Activated B cell treated with CpG ODN at 0.5 μM for 24 hours (primary cell): ENCODE results near the gene ATG4A. TPM values are rescaled to one million over a fixed set of nuclear protein-coding genes. Genes with fewer than 3 reads are reported as not detected.

Experiments
- ATAC-seq: fragments of 200-7000 bp; cut with Tn5 transposase; one replicate; pipeline ENCODE4 v1.10.0; 2021; ENCODE audit warnings: low read depth, mild to moderate bottlenecking, moderate library complexity
- CTCF ChIA-PET: fragments of 350-600 bp; sonication (Branson Sonifier 250); formaldehyde crosslinking; loops from one replicate; lab custom pipeline; 2021; ENCODE audit warnings: antibody characterized with exemption; lab: Charles Lee
- POLR2A ChIA-PET: fragments of 350-600 bp; sonication (Branson Sonifier 250); formaldehyde crosslinking; loops from one replicate; lab custom pipeline; 2021; ENCODE audit warnings: antibody characterized with exemption; lab: Charles Lee
- DNase-seq: peaks from one replicate; pipeline ENCODE4 v3.0.0; 2022
- H3K27ac Mint-ChIP-seq: one replicate; pipeline ENCODE4 v1.8.0; 2020; ENCODE audit warnings: mixed read lengths
- H3K27me3 Mint-ChIP-seq: one replicate; pipeline ENCODE4 v1.8.0; 2021; ENCODE audit warnings: mixed read lengths
- H3K36me3 Mint-ChIP-seq: one replicate; pipeline ENCODE4 v1.8.0; 2021; ENCODE audit warnings: low read depth, mixed read lengths
- H3K4me1 Mint-ChIP-seq: one replicate; pipeline ENCODE4 v1.8.0; 2021; ENCODE audit warnings: mixed read lengths
- H3K4me3 Mint-ChIP-seq: one replicate; pipeline ENCODE4 v1.8.0; 2020; ENCODE audit warnings: mild to moderate bottlenecking, mixed read lengths
- H3K9me3 Mint-ChIP-seq: one replicate; pipeline ENCODE4 v1.8.0; 2020; ENCODE audit warnings: mixed read lengths
- intact Hi-C: fragments of 100-400 bp; cut with micrococcal nuclease; formaldehyde crosslinking; loops from one replicate; pipeline ENCODE4 v1.15.1; 2024
- total RNA-seq: library from RNA; stranded (reverse); gene quantifications from 2 replicates; pipeline ENCODE4 v1.2.3, GENCODE V29; 2022
- TF ChIP-seq, protein P1 (sequence below): fragments of 200-600 bp; IDR thresholded peaks from one replicate; pipeline ENCODE4 v1.8.0; 2022; ENCODE audit warnings: antibody characterized with exemption, mild to moderate bottlenecking

The ATG4A gene
- total RNA-seq, 1 donor from 2014 or later = 9.9 TPM

- DNase-seq = no peak
- Mint-ChIP-seq H3K4me1 (no peaks in the 10 kb centered on the region), H3K36me3 (no peaks in the 10 kb centered on the region), H3K4me3 (no peak overlapping the region), H3K27ac (no peak overlapping the region), H3K9me3 (no peaks in the 10 kb centered on the region), H3K27me3 (no peaks in the 10 kb centered on the region)
- no peak for ATAC-seq
- ChIA-PET POLR2A (no interaction called here), CTCF (no interaction called here)
- TF ChIP-seq, protein P1, sequence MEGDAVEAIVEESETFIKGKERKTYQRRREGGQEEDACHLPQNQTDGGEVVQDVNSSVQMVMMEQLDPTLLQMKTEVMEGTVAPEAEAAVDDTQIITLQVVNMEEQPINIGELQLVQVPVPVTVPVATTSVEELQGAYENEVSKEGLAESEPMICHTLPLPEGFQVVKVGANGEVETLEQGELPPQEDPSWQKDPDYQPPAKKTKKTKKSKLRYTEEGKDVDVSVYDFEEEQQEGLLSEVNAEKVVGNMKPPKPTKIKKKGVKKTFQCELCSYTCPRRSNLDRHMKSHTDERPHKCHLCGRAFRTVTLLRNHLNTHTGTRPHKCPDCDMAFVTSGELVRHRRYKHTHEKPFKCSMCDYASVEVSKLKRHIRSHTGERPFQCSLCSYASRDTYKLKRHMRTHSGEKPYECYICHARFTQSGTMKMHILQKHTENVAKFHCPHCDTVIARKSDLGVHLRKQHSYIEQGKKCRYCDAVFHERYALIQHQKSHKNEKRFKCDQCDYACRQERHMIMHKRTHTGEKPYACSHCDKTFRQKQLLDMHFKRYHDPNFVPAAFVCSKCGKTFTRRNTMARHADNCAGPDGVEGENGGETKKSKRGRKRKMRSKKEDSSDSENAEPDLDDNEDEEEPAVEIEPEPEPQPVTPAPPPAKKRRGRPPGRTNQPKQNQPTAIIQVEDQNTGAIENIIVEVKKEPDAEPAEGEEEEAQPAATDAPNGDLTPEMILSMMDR = no peak
- intact Hi-C loops = no loop called here
These were observed 78.2 kb downstream of the ATG4A start for GRCh38 chrX:108169768-108170167.

GRCh38 chrX:108171671-108172070 lies 80.1 kb downstream of the ATG4A start:
- no peak for DNase-seq
- Mint-ChIP-seq H3K27me3 (no peaks in the 10 kb centered on the region), H3K27ac (no peak overlapping the region), H3K4me1 (no peaks in the 10 kb centered on the region), H3K9me3 (no peaks in the 10 kb centered on the region), H3K36me3 (no peaks in the 10 kb centered on the region), H3K4me3 (no peak overlapping the region)
- ATAC-seq = no peak
- ChIA-PET POLR2A (no interaction called here), CTCF (no interaction called here)
- TF ChIP-seq, protein P1 = no peak
- intact Hi-C loops = no loop called here

DNA sequence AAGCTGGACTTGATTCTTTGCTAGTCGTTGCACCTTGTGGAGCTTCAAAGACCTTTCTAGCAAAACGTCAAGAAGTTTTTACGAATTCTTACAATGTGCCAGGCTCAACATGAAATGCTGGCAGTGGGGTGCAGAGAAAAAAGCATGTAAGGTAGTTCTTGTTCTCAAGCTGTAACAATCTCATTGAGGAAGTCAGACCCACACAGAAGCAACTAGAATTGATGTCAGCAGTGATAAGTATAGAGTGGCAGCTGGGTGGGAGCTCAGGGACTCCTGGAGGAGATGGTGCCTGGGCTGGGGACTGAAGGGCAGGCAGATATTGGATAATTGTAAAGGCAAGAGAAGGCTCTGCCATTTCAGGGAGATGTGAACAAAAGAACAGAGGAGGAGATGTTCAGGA lies 82.3 kb downstream of the ATG4A start:
- DNase-seq (no peak), ATAC-seq (no peak)
- Mint-ChIP-seq H3K36me3 (no peaks in the 10 kb centered on the region), H3K27me3 (no peaks in the 10 kb centered on the region), H3K9me3 (no peaks in the 10 kb centered on the region), H3K27ac (no peak overlapping the region), H3K4me1 (no peaks in the 10 kb centered on the region), H3K4me3 (no peak overlapping the region)
- ChIA-PET CTCF (no interaction called here), POLR2A (no interaction called here)
- intact Hi-C loops = no loop called here
- TF ChIP-seq, protein P1 = no peak

DNA sequence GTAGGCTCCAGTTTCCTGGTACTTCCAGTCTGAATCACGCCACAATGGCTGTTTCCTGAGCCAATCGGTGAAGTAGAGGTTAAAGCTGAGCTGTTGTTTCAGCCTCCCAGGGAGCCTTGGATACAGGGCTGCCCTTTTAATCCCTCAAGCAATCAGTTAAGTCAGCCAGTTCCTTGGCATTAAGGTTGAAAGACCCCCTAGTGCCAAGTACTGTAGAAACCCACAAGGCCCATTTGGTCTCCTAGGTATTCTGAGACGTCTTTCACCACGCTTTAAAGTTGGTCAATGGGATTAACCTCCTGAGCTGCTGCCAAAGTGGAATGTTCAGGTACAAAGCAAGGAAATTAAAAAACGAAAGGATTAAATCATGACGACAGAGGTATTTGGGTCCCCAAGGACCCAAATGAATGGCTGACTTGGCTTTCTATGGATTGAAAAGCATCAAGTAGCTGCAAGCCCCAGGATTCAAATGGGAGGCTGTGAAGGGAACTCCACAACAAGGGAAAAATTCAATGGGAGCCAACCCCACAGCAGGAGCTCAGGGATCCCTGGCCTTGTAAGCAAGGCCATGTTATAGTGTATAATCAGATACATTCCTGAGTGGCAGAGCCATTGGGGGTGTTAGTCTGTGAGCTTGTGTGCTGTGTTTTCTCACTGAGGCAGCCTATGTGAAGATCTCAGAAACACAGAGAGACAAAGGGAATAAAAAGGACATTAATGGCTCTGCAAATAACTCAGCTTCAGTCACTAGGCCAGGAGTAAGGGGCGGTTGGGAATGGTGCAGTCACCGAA lies 86.0 kb downstream of the ATG4A start:
- H3K9me3 Mint-ChIP-seq = no peaks in the 10 kb centered on the region
- H3K4me3 Mint-ChIP-seq = no peak overlapping the region
- POLR2A ChIA-PET = no interaction called here
- no peaks in the 10 kb centered on the region for H3K4me1 Mint-ChIP-seq
- ATAC-seq = no peak
- CTCF ChIA-PET = no interaction called here
- intact Hi-C loops = no loop called here
- H3K27me3 Mint-ChIP-seq = no peaks in the 10 kb centered on the region
- DNase-seq = no peak
- TF ChIP-seq, protein P1 = no peak
- H3K36me3 Mint-ChIP-seq = no peaks in the 10 kb centered on the region
- H3K27ac Mint-ChIP-seq = no peak overlapping the region

DNA sequence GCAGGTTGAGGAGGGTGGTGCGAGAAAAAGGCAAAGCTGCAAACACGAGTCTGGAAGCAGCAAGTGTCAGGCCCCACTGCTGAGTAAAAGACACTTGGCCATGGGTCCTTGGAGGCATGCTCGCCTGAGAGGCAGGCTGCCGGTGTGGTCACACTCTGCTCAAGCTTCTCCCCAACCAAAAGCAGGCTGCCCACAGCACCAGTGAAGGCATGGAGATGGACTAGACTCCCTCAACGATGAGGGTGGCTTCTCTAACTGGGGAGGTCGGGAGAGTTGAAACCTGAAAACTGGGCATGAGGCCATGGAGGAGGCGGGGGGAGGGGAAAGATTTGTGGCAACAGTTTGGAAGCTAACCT lies 86.5 kb downstream of the ATG4A start:
- no peak for ATAC-seq
- H3K4me3 Mint-ChIP-seq = no peak overlapping the region
- CTCF ChIA-PET = no interaction called here
- no peaks in the 10 kb centered on the region for H3K36me3 Mint-ChIP-seq
- H3K9me3 Mint-ChIP-seq = no peaks in the 10 kb centered on the region
- POLR2A ChIA-PET = no interaction called here
- H3K27ac Mint-ChIP-seq = no peak overlapping the region
- intact Hi-C loops = no loop called here
- no peaks in the 10 kb centered on the region for H3K27me3 Mint-ChIP-seq
- TF ChIP-seq, protein P1 = no peak
- no peak for DNase-seq
- H3K4me1 Mint-ChIP-seq = no peaks in the 10 kb centered on the region
